IPS DF 6.9 (cell line): Measurements from ENCODE around the gene DCUN1D2.
A peak's percentile ranks its signal among the peaks of the same experiment; 100 is the strongest.

ENCODE experiments used
- DNase-seq: peaks from one replicate; pipeline ENCODE4 v3.0.0-alpha.2; 2013; ENCODE audit warnings: low read depth, low spot score
- H3K27ac ChIP-seq: one replicate; pipeline ENCODE4 v1.5.1; 2013; ENCODE audit warnings: low read length, control low read depth
- H3K27me3 ChIP-seq: 2 replicates; pipeline ENCODE4 v1.6.1; 2013; ENCODE audit warnings: mild to moderate bottlenecking, low read length; ENCODE audit not compliant: control insufficient read depth, insufficient read depth
- H3K36me3 ChIP-seq: 2 replicates; pipeline ENCODE4 v1.6.1; 2013; ENCODE audit warnings: low read length; ENCODE audit not compliant: control insufficient read depth, insufficient read depth
- H3K4me1 ChIP-seq: 2 replicates; pipeline ENCODE4 v1.6.1; 2013; ENCODE audit warnings: low read length; ENCODE audit not compliant: control insufficient read depth, insufficient read depth
- H3K4me3 ChIP-seq: 2 replicates; pipeline ENCODE4 v1.5.1; 2013; ENCODE audit warnings: mild to moderate bottlenecking, low read length
- H3K9me3 ChIP-seq: 2 replicates; pipeline ENCODE4 v1.6.1; 2013; ENCODE audit warnings: low read length, inconsistent platforms; ENCODE audit not compliant: control insufficient read depth, insufficient read depth
- WGBS: extraction: QIAGEN DNeasy Blood & Tissue Kit; methylation state at CpG from one replicate; pipeline ENCODE4 v1.1.7; 2013; ENCODE audit warnings: mixed read lengths, missing lambda C conversion rate; ENCODE audit not compliant: insufficient read length, insufficient coverage; 5-methylcytosine and 5-hydroxymethylcytosine counted together

Gene DCUN1D2

GRCh38 chr13:113489549-113490495 is 689 bp downstream of the DCUN1D2 start:
- no peaks in the 10 kb centered on the region for H3K27me3 ChIP-seq
- peak overlapping the region; percentile 77 for H3K4me3 ChIP-seq
- H3K9me3 ChIP-seq: no peaks in the 10 kb centered on the region
- H3K4me1 ChIP-seq: no peaks in the 10 kb centered on the region; the same call in 1 of the 2 replicates
- H3K27ac ChIP-seq: no peak overlapping the region
- DNase-seq: no peak
- no CpG with 5 or more reads among the region's 54 CpGs for WGBS
- no peaks in the 10 kb centered on the region for H3K36me3 ChIP-seq

GRCh38 chr13:113489171-113489548 is 1.4 kb downstream of the DCUN1D2 start:
- no peaks in the 10 kb centered on the region for H3K36me3 ChIP-seq
- H3K4me3 ChIP-seq: peak overlapping the region; percentile 77; the same call in 1 of the 2 replicates
- H3K4me1 ChIP-seq: no peaks in the 10 kb centered on the region; the same call in 1 of the 2 replicates
- H3K27me3 ChIP-seq: no peaks in the 10 kb centered on the region
- no CpG with 5 or more reads among the region's 8 CpGs for WGBS
- DNase-seq: no peak
- no peak overlapping the region for H3K27ac ChIP-seq
- H3K9me3 ChIP-seq: no peaks in the 10 kb centered on the region

GRCh38 chr13:113488283-113488682 is 2.2 kb downstream of the DCUN1D2 start:
- no CpG with 5 or more reads among the region's 3 CpGs for WGBS
- Histone ChIP-seq H3K36me3 (no peaks in the 10 kb centered on the region), H3K27ac (no peak overlapping the region), H3K9me3 (no peaks in the 10 kb centered on the region), H3K4me3 (no peak overlapping the region), H3K27me3 (no peaks in the 10 kb centered on the region), H3K4me1 (no peaks in the 10 kb centered on the region; the same call in 1 of the 2 replicates)
- DNase-seq: no peak

GRCh38 chr13:113486698-113487097 is 3.8 kb downstream of the DCUN1D2 start:
- Histone ChIP-seq H3K27me3 (no peaks in the 10 kb centered on the region), H3K4me1 (no peaks in the 10 kb centered on the region; the same call in 1 of the 2 replicates), H3K27ac (no peak overlapping the region), H3K36me3 (no peaks in the 10 kb centered on the region), H3K4me3 (no peak overlapping the region), H3K9me3 (no peaks in the 10 kb centered on the region)
- WGBS: no CpG with 5 or more reads among the region's 4 CpGs
- no peak for DNase-seq

GRCh38 chr13:113485545-113485944 is 5.0 kb downstream of the DCUN1D2 start:
- Histone ChIP-seq H3K27me3 (no peaks in the 10 kb centered on the region), H3K27ac (no peak overlapping the region), H3K4me1 (no peaks in the 10 kb centered on the region; the same call in 1 of the 2 replicates), H3K9me3 (no peaks in the 10 kb centered on the region), H3K36me3 (no peaks in the 10 kb centered on the region), H3K4me3 (no peak overlapping the region)
- no CpG with 5 or more reads among the region's 13 CpGs for WGBS
- DNase-seq: no peak

- no peak for DNase-seq
- Histone ChIP-seq H3K36me3 (no peaks in the 10 kb centered on the region), H3K27ac (no peak overlapping the region), H3K9me3 (no peaks in the 10 kb centered on the region), H3K4me3 (no peak overlapping the region), H3K27me3 (no peaks in the 10 kb centered on the region), H3K4me1 (no peaks in the 10 kb centered on the region; the same call in 1 of the 2 replicates)
- no CpG with 5 or more reads among the region's 36 CpGs for WGBS
Observed at GRCh38 chr13:113483504-113484293, 6.8 kb downstream of the DCUN1D2 start.

GRCh38 chr13:113483081-113483480 is 7.4 kb downstream of the DCUN1D2 start:
- Histone ChIP-seq H3K27me3 (no peaks in the 10 kb centered on the region), H3K27ac (no peak overlapping the region), H3K36me3 (no peaks in the 10 kb centered on the region), H3K4me3 (no peak overlapping the region), H3K9me3 (no peaks in the 10 kb centered on the region), H3K4me1 (no peaks in the 10 kb centered on the region; the same call in 1 of the 2 replicates)
- no CpG with 5 or more reads among the region's 7 CpGs for WGBS
- DNase-seq: no peak

GRCh38 chr13:113479179-113479578 is 11.3 kb downstream of the DCUN1D2 start:
- DNase-seq: no peak
- Histone ChIP-seq H3K9me3 (no peaks in the 10 kb centered on the region), H3K4me1 (no peaks in the 10 kb centered on the region), H3K4me3 (no peak overlapping the region), H3K36me3 (peaks cover 6% of the 10 kb centered on the region; the same call in 1 of the 2 replicates), H3K27me3 (no peaks in the 10 kb centered on the region), H3K27ac (no peak overlapping the region)
- WGBS: no CpG with 5 or more reads among the region's 4 CpGs

GRCh38 chr13:113477724-113478123 is 12.8 kb downstream of the DCUN1D2 start:
- no peak for DNase-seq
- H3K36me3 ChIP-seq: peaks cover 6% of the 10 kb centered on the region; the same call in 1 of the 2 replicates
- no CpG with 5 or more reads among the region's 3 CpGs for WGBS
- H3K4me1 ChIP-seq: no peaks in the 10 kb centered on the region
- H3K4me3 ChIP-seq: no peak overlapping the region
- no peak overlapping the region for H3K27ac ChIP-seq
- H3K27me3 ChIP-seq: no peaks in the 10 kb centered on the region
- H3K9me3 ChIP-seq: no peaks in the 10 kb centered on the region

GRCh38 chr13:113476811-113477210 is 13.7 kb downstream of the DCUN1D2 start:
- Histone ChIP-seq H3K36me3 (peaks cover 6% of the 10 kb centered on the region; the same call in 1 of the 2 replicates), H3K4me1 (no peaks in the 10 kb centered on the region)
- no CpG with 5 or more reads among the region's 7 CpGs for WGBS

More at GRCh38 chr13:113476811-113477210, 13.7 kb downstream of the DCUN1D2 start:
- DNase-seq: no peak
- H3K27me3 ChIP-seq: no peaks in the 10 kb centered on the region
- no peaks in the 10 kb centered on the region for H3K9me3 ChIP-seq
- H3K27ac ChIP-seq: no peak overlapping the region
- no peak overlapping the region for H3K4me3 ChIP-seq
